Lung (tissue), 12 donors: ENCODE results near the gene ATCAY. TPM values are rescaled to one million over a fixed set of nuclear protein-coding genes. Genes with fewer than 3 reads are reported as not detected.
"Not testable (repeated sequence)": the region's sequence is repeated elsewhere in the genome, so short reads cannot be mapped to it uniquely, and the experiment has no call there.

Source experiments
- ATAC-seq: fragments of 200-7000 bp; cut with Tn5 transposase; one replicate; pipeline ENCODE4 v1.9.1; 2020; ENCODE audit warnings: moderate number of reproducible peaks; ENCODE audit not compliant: insufficient read depth, low FRiP score
- DNase-seq, 3 donors: peaks; one replicate each; pipeline ENCODE4 v3.0.0-alpha.2; 2013 to 2017
- H3K27ac ChIP-seq, 2 donors: one replicate each; pipeline ENCODE4 v1.5.1; 2013; ENCODE audit warnings: mild to moderate bottlenecking in 2 of 2, moderate library complexity in 2 of 2, control low read depth in 1 of 2, inconsistent platforms in 1 of 2, low read depth in 1 of 2, low read length in 1 of 2
- H3K27me3 ChIP-seq, 3 donors: one replicate each; pipeline ENCODE4 v1.5.1; 2013; ENCODE audit warnings: low read length in 2 of 3; ENCODE audit not compliant: control insufficient read depth in 3 of 3, insufficient read depth in 3 of 3
- H3K36me3 ChIP-seq, 4 donors: one replicate each; pipeline ENCODE4 v1.5.1; 2013; ENCODE audit warnings: low read length in 4 of 4, mild to moderate bottlenecking in 1 of 4, moderate library complexity in 1 of 4; ENCODE audit not compliant: control insufficient read depth in 4 of 4, insufficient read depth in 4 of 4
- H3K4me1 ChIP-seq, 5 donors: one replicate each; pipeline ENCODE4 v1.5.1; 2013; ENCODE audit warnings: low read length in 5 of 5, mild to moderate bottlenecking in 2 of 5, moderate library complexity in 1 of 5; ENCODE audit not compliant: control insufficient read depth in 5 of 5, insufficient read depth in 5 of 5
- H3K4me3 ChIP-seq: one replicate; pipeline ENCODE4 v1.5.1; 2013; ENCODE audit warnings: mild to moderate bottlenecking, control low read depth, moderate library complexity
- H3K9ac ChIP-seq, 2 donors: one replicate each; pipeline ENCODE4 v1.5.1; 2013; ENCODE audit warnings: low read length in 2 of 2, control low read depth in 1 of 2; ENCODE audit not compliant: insufficient read depth in 1 of 2
- H3K9me3 ChIP-seq, 4 donors: one replicate each; pipeline ENCODE4 v1.5.1; 2013; ENCODE audit warnings: low read length in 3 of 4, mild to moderate bottlenecking in 1 of 4, moderate library complexity in 1 of 4; ENCODE audit not compliant: control insufficient read depth in 4 of 4, insufficient read depth in 3 of 4
- WGBS, 2 donors: extraction: QIAGEN DNeasy Blood & Tissue Kit; methylation state at CpG; one replicate each; pipeline ENCODE4 v1.1.7; 2013; 5-methylcytosine and 5-hydroxymethylcytosine counted together
- polyA plus RNA-seq, 2 donors: library from polyadenylated mRNA; stranded (reverse); fragments of 200-250 nt; gene quantifications; one replicate each; pipeline ENCODE4 v1.2.1, GENCODE V29; 2013
- total RNA-seq, 2 donors: library from RNA; depleted of rRNA in 1 of 2; stranded (reverse); fragments of >200 nt in 1 of 2; gene quantifications; one replicate each; pipeline ENCODE4 v1.2.1, GENCODE V29; 2014 to 2021
- TF ChIP-seq, protein P1 (sequence below): IDR thresholded peaks from 2 replicates; pipeline ENCODE4 v1.5.1; 2012; ENCODE audit warnings: mild to moderate bottlenecking; ENCODE audit errors: control extremely low read depth, extremely low read depth
- donor health status: control.
- donor health status: control.
- donor health status: Bipolar disorder and iron deficiency.
- donor health status: healthy.
- donor health status: DM: yes; HTN: yes; CAD: no.

Gene ATCAY
- total and polyA plus RNA-seq, 4 donors, result under 0.01 to 0.09 TPM; not detected in 2

DNA sequence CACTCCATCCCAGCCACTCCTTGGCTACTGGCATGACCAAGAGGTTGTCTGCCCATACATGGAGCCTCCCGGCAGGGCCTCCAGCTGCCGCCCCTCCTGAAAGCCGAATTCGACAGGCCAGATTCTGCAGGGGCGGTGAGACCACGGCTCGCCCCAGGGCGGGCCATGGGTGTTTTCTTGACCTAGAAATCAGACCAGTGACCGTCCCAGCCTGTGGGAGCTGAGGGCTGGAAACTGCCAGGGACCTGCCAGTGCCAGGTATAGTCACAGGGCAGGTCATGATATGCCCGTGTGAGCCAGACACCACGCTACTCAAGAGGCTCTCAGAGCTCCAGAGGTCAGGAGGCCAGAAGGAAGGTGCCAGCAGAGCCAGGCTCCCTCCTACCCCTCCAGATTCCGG is 73.6 kb downstream of the ATCAY start:
- Histone ChIP-seq H3K9ac (no peak overlapping the region), H3K27me3 (no peaks in the 10 kb centered on the region), H3K36me3 (peaks cover 0 to 26% (median 3%) of the 10 kb centered on the region in 4 donors), H3K4me1 (peaks cover 0 to 13% (median 0%) of the 10 kb centered on the region in 5 donors), H3K4me3 (no peak overlapping the region), H3K9me3 (peaks cover 0 to under 1% (median 0%) of the 10 kb centered on the region in 4 donors), H3K27ac (peak overlapping the region in 1 of 2 donors; percentile 76)
- ATAC-seq, result no peak
- 83 to 93% methylated on average over 12 of the region's 12 CpGs for WGBS, 2 donors
- TF ChIP-seq, protein P1, sequence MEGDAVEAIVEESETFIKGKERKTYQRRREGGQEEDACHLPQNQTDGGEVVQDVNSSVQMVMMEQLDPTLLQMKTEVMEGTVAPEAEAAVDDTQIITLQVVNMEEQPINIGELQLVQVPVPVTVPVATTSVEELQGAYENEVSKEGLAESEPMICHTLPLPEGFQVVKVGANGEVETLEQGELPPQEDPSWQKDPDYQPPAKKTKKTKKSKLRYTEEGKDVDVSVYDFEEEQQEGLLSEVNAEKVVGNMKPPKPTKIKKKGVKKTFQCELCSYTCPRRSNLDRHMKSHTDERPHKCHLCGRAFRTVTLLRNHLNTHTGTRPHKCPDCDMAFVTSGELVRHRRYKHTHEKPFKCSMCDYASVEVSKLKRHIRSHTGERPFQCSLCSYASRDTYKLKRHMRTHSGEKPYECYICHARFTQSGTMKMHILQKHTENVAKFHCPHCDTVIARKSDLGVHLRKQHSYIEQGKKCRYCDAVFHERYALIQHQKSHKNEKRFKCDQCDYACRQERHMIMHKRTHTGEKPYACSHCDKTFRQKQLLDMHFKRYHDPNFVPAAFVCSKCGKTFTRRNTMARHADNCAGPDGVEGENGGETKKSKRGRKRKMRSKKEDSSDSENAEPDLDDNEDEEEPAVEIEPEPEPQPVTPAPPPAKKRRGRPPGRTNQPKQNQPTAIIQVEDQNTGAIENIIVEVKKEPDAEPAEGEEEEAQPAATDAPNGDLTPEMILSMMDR, result no peak
- DNase-seq, result no peak

DNA sequence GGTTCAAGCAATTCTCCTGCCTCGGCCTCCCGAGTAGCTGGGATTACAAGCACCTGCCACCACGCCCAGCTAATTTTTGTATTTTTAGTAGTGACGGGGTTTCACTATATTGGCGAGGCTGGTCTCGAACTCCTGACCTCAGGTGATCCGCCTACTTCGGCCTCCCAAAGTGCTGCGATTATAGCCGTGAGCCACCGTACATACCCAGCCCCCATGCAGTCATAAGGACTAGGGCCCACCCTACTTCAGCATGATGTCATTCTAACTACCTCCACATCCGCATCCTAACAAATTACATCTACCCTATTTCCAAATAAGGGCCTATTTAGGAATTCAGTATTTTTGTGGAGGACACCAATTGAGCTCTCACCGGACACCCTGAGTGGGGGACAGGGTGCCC is 74.8 kb downstream of the ATCAY start:
- not testable (repeated sequence) for H3K27me3 ChIP-seq, H3K4me3 ChIP-seq, H3K9me3 ChIP-seq, DNase-seq, H3K9ac ChIP-seq, ATAC-seq
- WGBS, 2 donors, result 85 to 90% methylated on average over 13 of the region's 13 CpGs
- peak overlapping the region in 1 of 2 donors; percentile 76 for H3K27ac ChIP-seq
- peaks cover 0 to 15% (median 0%) of the 10 kb centered on the region in 5 donors for H3K4me1 ChIP-seq
- peaks cover 3 to 38% (median 8%) of the 10 kb centered on the region in 4 donors for H3K36me3 ChIP-seq

DNA sequence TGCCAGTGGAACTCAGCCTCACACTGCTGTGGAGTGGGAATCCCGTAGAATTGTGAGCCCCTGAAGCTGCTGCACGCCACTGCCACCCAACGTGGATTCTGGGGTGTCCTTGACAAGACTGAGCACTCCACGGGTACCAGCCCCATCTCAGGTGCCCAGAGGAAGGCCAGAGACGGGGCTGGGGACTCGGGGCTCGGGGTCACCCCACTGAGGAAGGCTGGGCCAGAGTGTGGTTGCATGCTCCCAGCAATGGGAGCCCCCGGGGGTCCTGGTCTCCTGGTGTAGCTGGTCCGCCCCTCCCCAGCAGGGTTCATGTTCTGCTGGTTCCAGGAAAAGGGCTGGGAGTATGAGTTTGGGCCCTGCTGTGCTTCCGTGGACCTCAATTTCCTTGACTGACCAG is 75.2 kb downstream of the ATCAY start:
- 85 to 92% methylated on average over 10 of the region's 10 CpGs for WGBS, 2 donors
- Histone ChIP-seq H3K27me3 (no peaks in the 10 kb centered on the region), H3K27ac (peak overlapping the region in 1 of 2 donors; percentile 76), H3K4me1 (peaks cover 0 to 15% (median 0%) of the 10 kb centered on the region in 5 donors), H3K36me3 (peaks cover 3 to 39% (median 9%) of the 10 kb centered on the region in 4 donors), H3K4me3 (no peak overlapping the region), H3K9me3 (peaks cover 0 to 2% (median 0%) of the 10 kb centered on the region in 4 donors), H3K9ac (no peak overlapping the region)
- no peak for DNase-seq
- TF ChIP-seq, protein P1, result no peak
- no peak for ATAC-seq

DNA sequence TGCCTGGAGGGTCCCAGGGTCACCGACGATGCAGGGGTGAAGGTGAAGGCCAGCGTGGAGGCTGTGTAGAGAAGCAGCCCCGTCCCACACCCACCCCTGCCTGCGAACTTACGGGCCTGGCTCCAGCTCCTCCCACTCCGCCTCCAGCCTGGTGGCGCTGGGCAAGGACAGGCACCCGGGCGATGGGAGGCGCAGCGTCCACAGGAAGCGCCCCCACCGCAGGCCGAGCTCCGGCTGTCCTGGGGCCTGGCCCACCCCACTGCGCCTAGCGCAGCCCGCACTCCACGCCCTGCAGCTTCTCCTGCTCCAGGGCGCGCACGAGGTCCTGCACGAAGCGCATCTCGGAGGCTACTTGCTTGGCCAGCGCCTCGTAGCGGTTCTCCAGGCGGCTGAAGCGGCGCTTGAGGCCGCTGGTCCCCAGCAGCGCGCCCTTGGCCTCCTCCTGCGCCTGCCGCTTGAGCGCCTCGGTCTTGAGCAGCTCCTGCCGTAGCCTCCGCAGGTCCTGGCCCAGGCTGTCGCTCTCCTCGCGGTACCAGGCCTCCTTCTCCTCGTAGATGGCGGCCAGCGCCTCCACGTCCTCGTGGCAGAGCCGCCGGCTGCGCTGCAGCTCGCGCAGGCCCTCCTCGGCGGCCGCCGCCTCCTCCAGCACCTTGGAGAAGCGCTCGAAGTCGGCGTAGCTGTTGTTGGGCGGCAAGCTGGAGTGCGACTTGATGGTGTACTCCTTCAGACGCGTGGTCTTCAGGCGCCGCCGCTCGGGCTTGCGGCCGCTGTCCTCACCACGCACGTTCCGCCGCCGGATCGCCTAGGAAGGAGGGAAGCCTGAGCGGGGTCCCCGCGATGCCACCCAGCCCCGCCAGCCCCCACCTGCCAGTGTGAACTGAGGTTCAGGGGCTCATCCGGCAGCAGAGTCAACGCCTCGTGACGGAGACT is 78.6 kb downstream of the ATCAY start:
- ATAC-seq (no peak), DNase-seq (no peak)
- H3K4me3 ChIP-seq, result no peak overlapping the region
- H3K4me1 ChIP-seq, result peaks cover 0 to 5% (median 0%) of the 10 kb centered on the region in 5 donors
- no peaks in the 10 kb centered on the region for H3K27me3 ChIP-seq
- no peak overlapping the region for H3K9ac ChIP-seq
- H3K27ac ChIP-seq, result no peak overlapping the region
- WGBS, 2 donors, result 97% methylated on average over 84 to 86 of the region's 86 CpGs
- TF ChIP-seq, protein P1, result no peak
- H3K36me3 ChIP-seq, result peaks cover 7 to 66% (median 21%) of the 10 kb centered on the region in 4 donors
- H3K9me3 ChIP-seq, result peaks cover 0 to 2% (median 0%) of the 10 kb centered on the region in 4 donors
